Measurements from ENCODE around the gene WDFY3. TPM values are rescaled to one million over a fixed set of nuclear protein-coding genes. Genes with fewer than 3 reads are reported as not detected.

Gene WDFY3
- total RNA-seq, 1 experiment from 2014 or later, result 39.9 TPM

GRCh38 chr4:85000343-85000742 is 33.9 kb upstream of the WDFY3 start:
- H4K20me1 ChIP-seq (ENCODE audit: insufficient read depth), result no peaks in the 10 kb centered on the region
- CTCF ChIA-PET, result no interaction called here
- H3K27me3 ChIP-seq (ENCODE audit: insufficient read depth, low read length), result no peaks in the 10 kb centered on the region
- no peak overlapping the region for H2AFZ ChIP-seq (ENCODE audit: low read depth, low read length, poor library complexity, severe bottlenecking)
- TF ChIP-seq ZNF274 (IDR thresholded peaks at IDR 0.05; ENCODE audit: low read depth, low read length) (no peak), ZFX (IDR thresholded peaks at IDR 0.05) (no peak), SP1 (IDR thresholded peaks at IDR 0.05; ENCODE audit: low read depth) (no peak), FOSL1 (IDR thresholded peaks at IDR 0.05; ENCODE audit: low read depth) (no peak), ELF1 (IDR thresholded peaks at IDR 0.05; ENCODE audit: borderline replicate concordance, low read depth) (no peak), REST (IDR thresholded peaks at IDR 0.05; ENCODE audit: low read depth) (no peak), JUND (IDR thresholded peaks at IDR 0.05) (no peak), RAD21 (IDR thresholded peaks at IDR 0.05; ENCODE audit: low read depth) (no peak), EZH2phosphoT487 (IDR thresholded peaks at IDR 0.05; ENCODE audit: borderline replicate concordance) (no peak), POLR2A (IDR thresholded peaks at IDR 0.05; ENCODE audit: borderline replicate concordance, extremely low read depth, insufficient read depth, insufficient read length) (no peak), SIN3A (IDR thresholded peaks at IDR 0.05; ENCODE audit: low read depth) (no peak), EZH2 (IDR thresholded peaks at IDR 0.05) (no peak), SRF (IDR thresholded peaks at IDR 0.05; ENCODE audit: low read depth) (no peak), TCF7L2 (IDR thresholded peaks at IDR 0.05; ENCODE audit: borderline replicate concordance, extremely low read depth, insufficient read depth, insufficient read length) (no peak)
- TF ChIP-seq, protein P1, sequence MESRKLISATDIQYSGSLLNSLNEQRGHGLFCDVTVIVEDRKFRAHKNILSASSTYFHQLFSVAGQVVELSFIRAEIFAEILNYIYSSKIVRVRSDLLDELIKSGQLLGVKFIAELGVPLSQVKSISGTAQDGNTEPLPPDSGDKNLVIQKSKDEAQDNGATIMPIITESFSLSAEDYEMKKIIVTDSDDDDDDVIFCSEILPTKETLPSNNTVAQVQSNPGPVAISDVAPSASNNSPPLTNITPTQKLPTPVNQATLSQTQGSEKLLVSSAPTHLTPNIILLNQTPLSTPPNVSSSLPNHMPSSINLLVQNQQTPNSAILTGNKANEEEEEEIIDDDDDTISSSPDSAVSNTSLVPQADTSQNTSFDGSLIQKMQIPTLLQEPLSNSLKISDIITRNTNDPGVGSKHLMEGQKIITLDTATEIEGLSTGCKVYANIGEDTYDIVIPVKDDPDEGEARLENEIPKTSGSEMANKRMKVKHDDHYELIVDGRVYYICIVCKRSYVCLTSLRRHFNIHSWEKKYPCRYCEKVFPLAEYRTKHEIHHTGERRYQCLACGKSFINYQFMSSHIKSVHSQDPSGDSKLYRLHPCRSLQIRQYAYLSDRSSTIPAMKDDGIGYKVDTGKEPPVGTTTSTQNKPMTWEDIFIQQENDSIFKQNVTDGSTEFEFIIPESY (IDR thresholded peaks at IDR 0.05; ENCODE audit: extremely low read depth, insufficient replicate concordance, low read length), result no peak
- H3K4me1 ChIP-seq (ENCODE audit: control insufficient read depth in 1 of 2, insufficient read depth in 2 of 2, low read length in 2 of 2), result no peaks in the 10 kb centered on the region
- no peak overlapping the region for H3K9ac ChIP-seq (ENCODE audit: low read length)
- POLR2A ChIA-PET, result no interaction called here
- H3K27ac ChIP-seq (ENCODE audit: low read depth, low read length), result no peak overlapping the region
- no peak for ATAC-seq
- H3K4me3 ChIP-seq (replicated peaks in 1 of 2; ENCODE audit: low read depth in 1 of 2, low read length in 2 of 2), result no peak overlapping the region
- H3K9me3 ChIP-seq (ENCODE audit: control insufficient read depth in 1 of 2, insufficient read depth in 1 of 2, low read depth in 1 of 2, low read length in 2 of 2), result no peaks in the 10 kb centered on the region
- RAD21 ChIA-PET (ENCODE audit: low non-redundant PET in 1 of 2, low total read pairs in 2 of 2, uncharacterized antibody in 2 of 2, unreplicated experiment in 2 of 2), result no interaction called here
- no TSS peak for BruUV-seq (replicated peaks)
- no peaks in the 10 kb centered on the region for H3K36me3 ChIP-seq (ENCODE audit: control insufficient read depth in 1 of 2, insufficient read depth in 2 of 2, low read length in 2 of 2)
- intact Hi-C loops (cut with micrococcal nuclease), result no loop called here
- H3K9me2 ChIP-seq (ENCODE audit: insufficient read depth), result no peaks in the 10 kb centered on the region; the same call in 1 of the 2 replicates
- H3K4me2 ChIP-seq (ENCODE audit: low read length), result no peak overlapping the region
- no peak for DNase-seq (ENCODE audit: low read depth, low spot score)
- H3K79me2 ChIP-seq (ENCODE audit: insufficient read depth, low read length), result no peaks in the 10 kb centered on the region

All from HCT116 (cell line).